CMK (cell line): ENCODE measurements around the gene NECAB2.

Experiments used
- DNase-seq: peaks from one replicate; pipeline ENCODE4 v3.0.0-alpha.2; 2010; ENCODE audit warnings: low read depth

The NECAB2 gene

DNA sequence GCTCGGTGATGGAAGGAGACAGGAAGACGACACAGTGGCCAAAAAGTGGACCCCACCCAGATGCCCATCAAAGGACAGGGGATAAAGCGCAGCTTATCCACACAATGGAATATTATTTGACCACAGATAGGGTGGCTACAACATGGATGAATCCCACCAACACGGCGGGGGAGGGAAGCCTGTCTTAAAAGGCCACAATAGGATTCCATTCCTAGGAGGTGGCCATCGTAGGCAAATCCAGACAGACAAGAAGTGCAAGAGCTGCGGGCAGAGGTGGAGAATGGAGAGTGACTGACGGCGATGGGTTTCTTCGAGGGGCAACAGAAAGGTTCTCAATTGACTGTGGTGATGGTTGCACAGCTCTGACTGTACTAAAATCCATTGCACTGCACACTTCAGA lies 58.6 kb downstream of the NECAB2 start:
- DNase-seq, result no peak

DNA sequence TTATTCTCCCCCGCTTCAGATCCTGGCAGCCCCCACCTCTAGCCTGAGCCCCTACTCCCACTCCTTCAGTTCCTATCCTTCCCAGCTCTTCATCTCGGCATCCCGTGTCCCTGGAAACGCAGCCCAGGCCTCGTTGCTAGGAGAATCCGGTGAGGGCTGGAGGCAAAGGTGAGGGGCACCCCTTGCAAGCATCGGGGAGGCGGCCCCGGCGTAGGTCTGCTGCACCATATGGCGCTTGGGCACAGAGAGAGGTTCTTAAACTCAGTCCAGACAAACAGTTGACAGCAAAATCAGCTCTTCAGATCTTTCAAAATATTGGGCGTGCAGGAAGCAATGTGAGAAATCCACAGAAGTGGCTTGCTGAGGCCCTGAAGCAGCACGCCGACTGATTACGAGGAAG lies 59.6 kb downstream of the NECAB2 start:
- no peak for DNase-seq

DNA sequence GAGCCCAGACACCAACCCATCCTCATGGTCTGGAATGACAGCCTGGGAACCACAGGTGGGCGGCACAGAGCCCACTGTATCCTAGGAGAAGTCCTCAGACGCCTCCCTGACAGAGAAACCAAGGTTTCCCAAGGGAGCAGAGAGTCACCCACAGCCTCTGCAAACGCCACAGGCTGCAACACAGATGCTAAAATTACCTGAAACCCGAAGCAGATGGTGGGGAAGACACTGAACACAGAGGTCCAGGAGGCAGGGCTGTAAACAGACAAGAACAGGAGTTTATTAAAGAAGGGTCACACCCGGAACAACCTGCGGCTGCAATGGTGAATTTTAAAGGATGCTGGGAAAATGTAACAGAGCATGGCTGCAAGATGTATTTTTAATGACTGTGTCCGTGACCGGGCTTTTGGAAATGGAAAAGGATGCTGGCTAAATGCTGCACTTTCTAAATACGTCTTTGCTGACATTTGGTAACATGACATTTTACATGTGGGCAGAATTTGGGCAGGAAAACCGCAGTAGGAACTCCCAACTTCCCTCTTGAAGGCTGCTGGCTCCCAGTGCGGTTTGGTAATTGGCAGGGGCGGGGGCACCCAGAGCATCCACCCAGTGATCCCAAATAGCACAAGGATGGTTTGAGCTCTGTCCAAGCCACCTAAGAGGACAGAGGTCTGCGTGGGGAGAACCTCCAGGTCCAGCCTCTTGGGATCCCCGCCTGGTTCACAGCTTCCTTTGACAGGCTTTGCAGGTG lies 61.4 kb downstream of the NECAB2 start:
- DNase-seq, result no peak

DNA sequence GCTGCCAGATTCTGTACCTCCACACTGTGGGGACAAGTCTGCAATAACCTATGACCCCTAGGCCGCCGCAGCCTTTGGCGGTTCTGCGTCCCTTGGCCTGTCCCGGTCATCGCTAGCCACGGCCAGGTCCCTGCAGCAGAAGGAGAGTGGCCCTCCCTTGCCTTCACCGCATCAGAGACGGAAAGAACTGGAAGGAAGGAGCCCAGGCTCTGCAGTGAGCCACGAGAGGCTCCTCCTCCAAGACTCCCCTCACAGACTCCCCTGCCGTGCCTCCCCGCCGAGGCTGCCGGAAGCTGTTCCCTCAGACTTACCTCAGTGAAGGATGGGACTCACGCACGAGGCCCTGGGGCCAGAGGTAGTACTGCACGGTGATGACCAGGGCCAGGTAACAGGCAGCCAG lies 63.5 kb downstream of the NECAB2 start:
- no peak for DNase-seq

DNA sequence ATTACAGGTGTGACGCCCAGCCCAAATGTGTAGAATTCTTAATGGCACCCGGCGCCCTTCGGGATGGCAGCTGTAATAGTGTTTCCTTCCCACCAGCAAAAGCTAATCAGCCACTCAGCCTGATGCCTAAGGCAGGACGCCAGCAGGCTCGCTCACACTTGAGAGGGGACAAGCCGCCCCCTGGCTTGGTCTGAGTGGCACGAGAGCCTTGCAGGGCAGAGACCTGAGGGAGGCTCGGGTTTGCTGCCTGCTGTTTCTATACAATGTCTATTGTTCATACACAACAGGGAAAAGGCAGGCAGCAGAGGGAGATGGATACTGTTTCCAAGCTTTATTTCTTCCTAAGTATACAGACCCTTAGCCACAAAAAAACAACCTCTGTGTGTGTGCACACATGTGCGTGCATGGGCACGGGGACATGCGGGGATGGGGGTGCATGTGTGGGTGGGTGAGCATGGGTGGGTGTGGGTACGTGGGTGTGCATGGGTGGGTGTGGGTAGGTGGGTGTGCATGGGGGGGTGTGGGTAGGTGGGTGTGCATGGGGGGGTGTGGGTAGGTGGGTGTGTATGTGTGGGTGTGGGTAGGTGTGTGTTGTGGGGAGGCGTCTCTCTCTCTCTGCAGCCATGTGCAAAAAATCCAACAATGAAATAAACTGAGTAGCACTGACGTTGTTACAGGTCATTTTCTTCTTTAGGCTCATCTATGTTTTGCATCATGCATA lies 64.6 kb downstream of the NECAB2 start:
- DNase-seq, result no peak

DNA sequence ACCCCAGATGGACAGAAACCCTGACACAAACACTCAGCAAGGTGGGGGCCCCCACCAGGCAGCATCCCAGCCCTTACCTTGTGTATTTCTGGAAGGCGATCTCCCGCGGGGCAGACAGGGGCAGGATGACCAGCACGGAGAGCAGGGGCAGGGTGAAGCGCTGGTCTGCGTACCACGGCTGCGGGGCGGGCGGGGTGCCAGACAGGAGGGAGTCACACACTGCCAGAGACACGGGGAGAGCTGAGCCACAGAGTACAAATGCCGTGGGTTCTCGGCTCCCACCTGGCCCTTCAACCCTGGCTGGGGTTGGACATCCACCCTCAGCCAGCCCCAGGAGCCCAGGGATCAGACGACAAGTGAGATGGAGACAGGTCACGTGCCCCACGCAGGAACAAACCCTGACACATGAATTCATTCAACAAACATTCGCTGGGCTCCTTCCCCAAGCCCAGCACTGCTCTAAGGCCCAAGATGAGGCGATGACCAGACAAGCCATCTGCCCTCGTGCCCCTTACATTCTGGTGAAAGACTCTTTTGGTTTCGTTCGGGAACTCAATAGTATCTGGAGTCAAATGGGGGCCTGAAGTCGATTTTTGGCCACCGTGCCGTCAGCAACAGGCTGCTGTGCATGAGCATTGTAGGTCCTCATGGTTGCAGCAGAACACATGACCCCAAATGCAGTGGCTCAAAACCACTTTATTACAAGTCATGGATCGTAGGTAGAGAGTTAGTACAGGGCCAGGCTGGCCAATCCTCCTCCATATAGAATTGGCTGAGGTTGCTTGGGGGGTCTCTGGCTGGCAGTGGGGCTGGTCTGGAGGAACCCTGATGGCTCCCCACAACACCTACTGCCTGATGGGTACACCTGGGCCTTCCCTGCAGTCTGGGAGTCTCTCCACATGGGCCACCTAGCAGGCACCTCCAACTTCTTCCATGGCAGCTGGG lies 65.5 kb downstream of the NECAB2 start:
- DNase-seq, result no peak

DNA sequence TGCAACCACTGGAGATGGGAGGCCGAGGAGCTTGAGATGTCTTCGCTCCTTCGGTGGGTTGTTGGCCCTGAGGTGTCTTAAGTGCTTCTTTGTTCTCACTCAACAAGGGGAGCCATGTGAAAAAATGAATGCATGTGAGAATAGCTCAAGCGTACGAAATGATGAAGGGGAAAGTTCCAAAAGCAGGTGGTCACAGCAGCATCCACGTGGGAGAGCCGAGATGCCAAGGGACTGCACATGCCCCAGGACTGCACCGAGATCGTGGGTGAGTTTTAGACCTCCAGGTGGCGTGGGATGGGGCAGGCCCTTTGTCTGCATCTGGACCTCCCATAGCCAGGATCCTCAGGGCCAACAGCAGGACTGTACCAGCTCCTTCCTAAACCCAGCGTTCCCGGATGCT lies 66.5 kb downstream of the NECAB2 start:
- no peak for DNase-seq

DNA sequence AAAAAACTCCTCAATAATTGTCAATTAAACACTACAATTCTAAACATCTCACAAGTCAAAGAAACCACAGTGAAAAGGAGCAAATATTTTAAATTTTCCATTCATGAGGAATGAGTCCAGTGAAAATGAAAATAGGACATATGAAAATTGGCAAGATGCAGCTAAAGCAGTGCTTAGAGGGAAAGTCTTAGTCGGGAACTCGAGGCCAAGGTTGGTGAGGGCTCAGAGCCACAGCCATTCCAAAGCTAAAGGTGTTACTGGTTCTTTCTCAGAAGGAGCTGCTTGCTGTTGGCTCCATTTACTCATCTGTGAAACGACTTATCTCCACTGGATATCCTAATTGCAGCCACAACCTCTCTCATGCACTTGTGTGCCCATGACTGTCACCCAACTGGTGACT lies 68.1 kb downstream of the NECAB2 start:
- DNase-seq, result no peak

DNA sequence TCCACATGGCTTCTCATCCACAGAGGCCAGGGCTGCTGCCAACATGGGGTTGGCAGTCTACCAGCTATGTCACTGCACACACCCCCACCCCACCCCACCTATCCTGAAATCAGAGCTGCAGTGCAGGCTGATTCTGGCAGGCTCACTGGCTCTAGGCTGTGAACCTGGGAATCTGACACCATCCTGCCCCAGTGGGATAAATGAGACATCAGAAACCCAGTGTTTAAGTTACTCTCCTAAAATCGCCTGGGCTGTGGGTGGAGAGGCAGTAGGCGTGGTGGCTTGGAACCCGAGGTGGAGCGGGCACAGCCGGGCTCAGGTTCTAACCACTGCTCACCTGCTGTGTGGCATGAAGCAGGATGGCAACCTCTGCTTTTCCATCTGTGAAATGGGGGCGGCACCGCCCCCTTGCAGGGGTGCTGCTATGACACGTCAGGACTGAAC lies 69.0 kb downstream of the NECAB2 start:
- no peak for DNase-seq

DNA sequence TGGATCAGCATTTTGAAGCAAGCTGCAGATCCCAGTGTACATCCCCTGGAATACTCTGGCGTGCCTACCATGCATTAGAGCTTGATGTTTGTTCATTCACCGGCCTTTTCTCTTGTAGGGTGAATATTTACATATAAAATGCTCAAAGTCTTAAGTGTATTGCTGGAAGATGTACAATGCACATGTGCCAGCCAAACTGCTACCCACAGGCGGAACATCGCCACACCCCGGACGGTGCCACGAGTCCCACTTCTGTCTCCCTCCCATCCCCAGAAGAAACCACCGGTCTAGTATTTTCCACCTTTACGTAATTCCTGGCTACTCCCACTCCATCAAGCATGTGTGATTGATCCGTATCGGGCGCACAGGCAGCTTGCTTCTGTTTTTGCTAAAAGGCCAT lies 70.4 kb downstream of the NECAB2 start:
- no peak for DNase-seq

DNA sequence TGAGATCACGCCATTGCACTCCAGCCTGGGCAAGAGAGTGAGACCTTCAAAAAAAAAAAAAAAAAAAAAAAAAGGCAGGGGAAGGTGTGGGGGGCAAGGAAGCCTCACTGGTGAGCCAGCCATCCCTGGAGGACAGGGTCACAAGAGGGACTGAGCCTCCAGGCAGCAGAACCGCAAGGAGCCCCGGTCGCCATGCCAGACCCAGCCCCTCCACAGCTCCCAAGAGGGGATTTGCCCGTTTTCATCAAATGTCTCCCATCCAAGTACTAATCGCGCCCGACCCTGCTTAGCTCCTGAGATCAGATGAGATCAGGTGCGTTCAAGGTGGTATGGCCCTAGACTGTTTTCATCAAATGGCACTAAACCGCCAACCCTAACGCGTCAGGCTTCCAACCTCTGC lies 71.7 kb downstream of the NECAB2 start:
- DNase-seq, result no peak

DNA sequence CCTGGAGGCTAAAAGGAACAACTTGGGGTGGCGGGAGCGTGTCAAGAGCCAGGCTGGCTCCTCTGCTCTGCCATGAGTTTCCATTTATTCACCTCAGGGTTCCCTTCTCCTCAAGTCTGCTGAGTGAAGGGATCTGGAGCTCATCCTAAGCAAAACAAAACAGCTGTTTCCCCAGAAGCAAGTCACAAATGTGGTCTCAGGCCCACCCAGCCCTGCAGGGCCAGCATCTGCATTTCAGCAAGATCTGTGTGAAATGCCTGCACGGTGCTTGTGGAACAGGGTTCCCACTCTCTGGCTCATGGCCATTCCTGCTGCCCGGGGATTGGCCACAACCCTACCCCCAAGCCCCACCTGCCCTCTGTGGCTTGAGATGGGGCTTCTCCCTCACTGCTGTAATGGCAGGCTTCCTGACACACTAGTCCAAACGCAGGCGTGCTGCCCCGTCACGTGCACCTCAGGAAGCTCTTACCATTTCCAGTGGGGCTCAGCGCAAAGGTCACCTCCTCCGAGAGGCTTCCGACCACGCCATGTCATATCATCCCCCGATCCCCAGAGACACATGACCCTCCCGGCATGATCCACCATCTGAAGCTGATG lies 72.3 kb downstream of the NECAB2 start:
- no peak for DNase-seq

DNA sequence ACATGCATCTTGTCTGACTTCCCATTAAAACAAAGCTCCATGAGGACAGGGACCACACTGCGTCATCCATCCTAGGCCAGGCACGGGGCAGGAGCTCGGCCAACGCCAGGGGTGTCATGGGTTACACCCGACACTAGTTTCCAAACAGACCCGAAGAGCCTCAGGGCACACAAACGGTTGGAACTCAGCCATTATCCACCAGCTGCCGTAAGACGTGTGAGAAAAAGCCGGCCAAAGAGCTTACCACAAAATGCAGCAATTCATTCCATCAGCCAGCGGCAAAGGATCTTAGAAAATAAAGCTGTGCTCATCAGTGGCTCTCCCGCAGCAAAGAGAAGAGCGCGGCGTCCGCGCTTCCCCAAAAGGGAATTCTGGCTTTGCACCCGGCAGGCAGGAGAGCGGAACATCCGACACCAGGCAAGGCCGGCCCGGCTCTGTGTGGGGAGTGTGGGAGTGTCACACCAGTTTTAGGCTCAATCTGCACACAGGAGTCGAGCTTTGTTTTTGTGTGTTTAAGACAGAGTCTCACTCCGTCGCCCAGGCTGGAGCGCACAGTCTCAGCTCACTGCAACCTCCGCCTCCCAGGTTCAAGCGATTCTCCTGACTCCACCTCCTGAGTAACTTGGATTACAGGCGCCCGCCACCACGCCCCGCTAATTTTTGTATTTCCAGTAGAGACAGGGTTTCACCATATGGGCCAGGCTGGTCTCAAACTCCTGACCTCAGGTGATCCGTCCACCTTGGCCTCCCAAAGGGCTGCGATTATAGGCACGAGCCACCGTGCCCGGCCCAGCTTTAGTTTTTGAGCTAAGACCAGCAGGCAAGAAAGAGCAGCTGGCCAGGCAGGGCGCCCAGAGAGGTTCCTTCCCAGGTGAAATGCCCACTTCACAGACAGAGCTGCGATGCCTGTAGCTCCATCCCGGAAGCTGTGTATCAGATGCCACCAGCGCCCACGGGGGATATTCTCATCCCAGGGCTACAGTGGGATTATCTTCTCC lies 73.1 kb downstream of the NECAB2 start:
- DNase-seq, result no peak

DNA sequence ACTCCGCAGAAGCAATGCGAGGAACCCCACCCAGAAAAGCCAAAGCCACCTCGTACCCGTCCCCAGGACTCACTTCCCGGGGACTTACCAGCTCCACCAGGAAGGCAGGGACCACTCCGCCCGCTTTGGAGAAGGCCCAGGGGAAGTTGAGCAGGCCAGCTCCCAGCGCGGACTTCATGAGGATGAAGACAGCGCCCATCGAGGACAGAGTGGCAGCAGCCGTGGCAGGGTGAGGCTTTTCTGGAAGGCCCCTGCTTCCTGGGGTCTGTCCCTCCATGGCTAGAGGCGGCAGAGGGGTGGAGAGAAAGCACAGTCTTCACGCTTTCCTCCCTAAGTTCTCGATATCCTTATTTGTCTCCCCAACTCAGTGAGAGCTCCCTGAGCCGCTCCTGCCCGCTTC lies 73.8 kb downstream of the NECAB2 start:
- DNase-seq, result no peak

DNA sequence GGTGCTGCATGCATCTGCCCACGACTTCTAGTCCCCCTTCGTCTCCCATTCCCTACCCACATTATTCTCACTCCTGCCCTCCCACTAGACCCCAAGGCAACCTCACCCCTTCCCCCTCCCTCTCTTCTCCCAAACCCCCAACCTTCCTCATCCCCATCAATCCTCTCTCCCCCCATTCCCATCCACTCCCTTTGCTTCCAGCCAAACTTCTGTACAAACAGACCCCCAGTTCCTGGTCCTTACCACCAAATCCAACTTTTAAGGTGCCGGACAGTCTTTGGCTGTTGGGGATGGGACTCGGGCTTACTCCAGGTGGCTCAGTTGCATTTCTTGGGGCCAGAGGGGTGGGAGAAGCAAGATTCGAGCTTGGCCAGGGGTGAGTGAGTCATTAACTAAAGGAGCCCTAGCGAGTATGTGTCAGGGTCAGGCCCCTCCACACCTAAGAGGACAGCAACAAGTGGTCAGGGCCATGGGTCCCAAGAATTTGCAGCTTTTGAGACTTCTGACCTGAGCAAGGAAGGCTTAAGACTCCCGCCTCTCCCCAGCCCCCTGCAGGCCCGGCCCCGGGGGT lies 74.3 kb downstream of the NECAB2 start, which contains the start of gene SLC38A8:
Gene SLC38A8, minus strand, starts transcription at position 488 of the 571 bp plus-strand sequence. CDS start 638 bp downstream, outside the sequence.
- DNase-seq, result no peak

DNA sequence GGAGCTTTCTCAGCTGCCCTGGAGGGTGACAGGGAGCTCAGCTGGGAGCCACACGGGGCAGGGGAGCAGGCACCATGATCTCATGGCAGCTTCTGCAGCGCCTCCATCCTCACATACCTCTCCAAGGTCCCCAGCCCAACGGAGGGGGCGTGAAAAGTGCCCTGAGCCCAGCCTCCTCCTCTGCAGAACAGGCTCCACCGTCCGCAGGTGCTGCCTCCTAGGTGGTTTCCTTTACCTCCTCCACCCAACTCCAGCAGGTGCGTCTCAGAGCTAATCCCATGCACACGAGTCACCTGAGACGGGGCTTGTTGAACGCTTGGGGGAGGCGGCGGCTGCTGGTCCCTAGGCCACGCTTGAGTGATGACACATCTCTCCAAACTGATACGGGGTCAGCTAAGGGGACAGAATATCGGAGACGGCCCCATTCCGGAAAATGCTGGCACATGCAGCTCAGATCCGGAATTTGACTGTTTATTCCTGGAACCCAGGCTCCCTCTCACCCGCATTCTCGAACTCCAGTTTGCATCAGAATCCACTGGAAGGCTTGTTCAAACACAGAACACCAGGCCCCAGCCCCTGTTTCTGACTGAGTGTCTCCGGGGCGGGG lies 74.9 kb downstream of the NECAB2 start:
- DNase-seq, result no peak

DNA sequence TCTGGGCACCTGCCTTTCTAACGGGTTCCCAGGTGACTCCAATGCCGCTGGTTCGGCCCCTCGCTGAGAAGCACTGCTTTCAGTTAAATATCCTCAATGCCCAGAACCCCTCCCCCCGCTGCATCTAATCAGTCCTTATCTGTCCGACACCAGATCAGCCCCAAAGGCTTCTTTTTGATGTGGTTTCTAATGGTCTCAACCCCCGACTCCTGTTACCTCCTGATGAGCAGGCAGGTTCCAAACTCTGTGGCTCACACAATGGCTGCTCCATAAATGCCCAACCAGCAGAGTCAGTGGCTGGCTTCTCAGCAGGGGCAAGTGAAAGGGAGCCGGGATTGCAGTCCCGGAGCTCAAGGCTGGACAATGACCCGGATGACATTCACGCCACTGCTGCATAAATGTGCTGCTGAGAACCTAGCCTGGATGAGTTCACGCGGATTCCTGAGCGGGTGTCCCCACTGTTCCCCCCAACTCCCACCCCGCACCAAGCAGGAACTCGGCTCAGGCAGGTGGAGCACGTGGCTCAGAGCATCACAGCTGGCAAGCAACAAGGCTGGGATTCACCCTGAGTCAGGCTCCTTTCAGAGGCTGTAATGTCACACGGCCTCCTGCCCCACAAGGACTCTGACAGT lies 75.6 kb downstream of the NECAB2 start:
- DNase-seq, result peak; percentile 51

DNA sequence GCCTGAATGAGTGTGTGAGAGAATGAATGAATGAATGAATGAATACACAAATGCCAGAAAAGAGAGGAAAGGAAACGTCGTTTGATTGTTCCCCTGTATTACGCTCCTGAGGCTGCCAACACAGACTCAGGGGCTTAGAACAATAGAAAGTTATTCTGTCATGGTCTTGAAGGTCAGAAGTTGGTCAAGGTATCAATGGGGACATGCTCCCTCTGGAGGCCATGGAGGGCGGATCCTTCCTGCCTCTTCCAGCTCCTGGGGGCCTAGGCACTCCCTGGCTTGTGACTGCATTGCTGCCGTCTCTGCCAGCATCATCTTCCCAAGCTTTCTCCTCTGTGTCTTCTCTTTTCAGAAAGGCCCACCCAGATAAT lies 76.1 kb downstream of the NECAB2 start:
- no peak for DNase-seq

DNA sequence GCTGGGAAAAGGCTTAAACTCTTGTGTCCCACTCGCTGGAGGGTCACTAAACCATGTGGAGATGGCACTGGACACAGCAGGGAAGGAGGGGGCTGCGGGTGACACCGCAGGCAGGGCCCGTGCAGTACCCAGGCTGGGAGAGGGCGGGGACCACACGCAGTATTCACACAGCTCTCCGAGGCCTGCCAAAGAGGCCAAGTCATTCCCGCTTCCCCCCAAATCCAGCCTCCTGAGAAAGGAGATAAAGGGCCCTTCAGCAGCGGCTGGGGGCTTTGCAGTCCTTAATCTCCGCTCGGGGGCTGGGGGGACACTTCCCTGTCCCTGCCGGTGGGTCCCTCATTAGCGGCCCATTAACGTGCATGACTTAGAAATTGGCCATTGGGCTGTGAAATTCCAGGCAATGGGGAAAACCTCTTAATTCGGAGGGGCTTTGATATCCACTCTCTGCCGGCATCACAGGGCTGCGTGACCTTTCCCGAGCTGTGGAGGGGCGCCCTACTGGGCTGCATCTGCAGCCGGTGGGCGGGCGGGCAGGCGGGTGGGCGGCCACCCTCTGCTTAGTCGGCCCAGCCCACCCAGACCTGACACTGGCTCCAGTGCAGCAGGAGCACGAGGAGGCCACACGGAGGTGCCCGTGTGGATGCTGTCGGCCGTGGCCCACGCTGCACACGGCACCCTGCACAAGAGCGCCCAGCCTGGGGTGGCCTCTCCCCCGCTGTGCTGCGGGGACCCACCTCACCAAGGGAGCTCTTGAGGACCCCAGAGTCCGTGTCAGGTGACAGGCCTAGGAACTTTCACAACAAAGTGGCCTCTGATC lies 77.2 kb downstream of the NECAB2 start:
- no peak for DNase-seq
